ENCODE results near the gene PYCR2. TPM values are rescaled to one million over a fixed set of nuclear protein-coding genes. Genes with fewer than 3 reads are reported as not detected.
"Not testable (repeated sequence)": the region's sequence is repeated elsewhere in the genome, so short reads cannot be mapped to it uniquely, and the experiment has no call there.

Gene PYCR2
- total RNA-seq, 1 donor from 2014 or later = 40.5 TPM

DNA sequence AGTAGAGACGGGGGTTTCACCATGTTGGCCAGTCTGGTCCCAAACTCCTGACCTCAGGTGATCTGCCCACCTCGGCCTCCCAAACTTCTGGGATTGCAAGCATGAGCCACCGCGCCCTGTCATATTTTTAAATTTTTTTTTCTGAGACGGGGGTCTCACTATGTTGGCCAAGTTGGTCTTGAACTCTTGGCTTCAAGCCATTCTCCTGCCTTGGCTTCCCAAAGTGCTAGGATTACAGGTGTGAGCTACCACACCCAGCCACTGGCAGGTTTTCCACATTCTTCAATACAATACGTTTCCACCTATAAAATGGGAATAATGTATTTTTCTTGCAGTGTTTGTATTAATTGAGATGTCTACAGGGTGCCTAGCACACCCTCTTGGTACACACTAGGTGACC is 31.7 kb downstream of the PYCR2 start:
- DNase-seq (ENCODE audit: extremely low read depth, low read depth, low spot score) = no peak

DNA sequence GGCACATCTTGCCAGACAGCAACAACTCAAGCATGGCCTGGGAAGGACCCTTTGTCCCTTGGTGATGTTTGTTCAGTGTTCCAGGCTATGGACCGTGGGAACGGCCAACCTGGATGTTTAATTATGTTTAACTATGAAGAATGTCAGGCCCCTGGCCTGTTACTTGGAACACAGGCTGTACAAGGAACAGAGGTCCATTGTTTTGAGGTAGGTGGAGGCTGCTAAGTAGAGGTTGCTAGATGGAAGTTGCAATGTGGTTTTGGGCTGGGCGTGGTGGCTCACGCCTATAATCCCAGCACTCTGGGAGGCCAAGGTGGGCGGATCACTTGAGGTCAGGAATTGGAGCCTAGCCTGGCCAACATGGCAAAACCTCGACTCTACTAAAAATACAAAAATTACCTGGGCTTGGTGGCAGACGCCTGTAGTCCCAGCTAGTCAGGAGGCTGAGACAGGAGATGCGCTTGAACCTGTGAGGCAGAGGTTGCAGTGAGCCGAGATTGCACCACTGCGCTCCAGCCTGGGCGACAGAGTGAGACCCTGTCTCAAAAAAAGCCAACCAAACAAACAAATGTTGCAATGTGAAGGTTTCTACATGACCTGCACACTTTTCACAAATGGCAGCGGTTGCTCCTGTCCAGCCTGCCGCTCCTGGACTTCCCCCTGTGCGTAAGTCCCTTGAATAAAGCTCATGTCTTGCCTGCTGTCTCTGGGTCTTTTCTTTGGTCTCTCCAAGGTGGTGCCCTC is 32.6 kb downstream of the PYCR2 start:
- DNase-seq (ENCODE audit: extremely low read depth, low read depth, low spot score) = no peak

DNA sequence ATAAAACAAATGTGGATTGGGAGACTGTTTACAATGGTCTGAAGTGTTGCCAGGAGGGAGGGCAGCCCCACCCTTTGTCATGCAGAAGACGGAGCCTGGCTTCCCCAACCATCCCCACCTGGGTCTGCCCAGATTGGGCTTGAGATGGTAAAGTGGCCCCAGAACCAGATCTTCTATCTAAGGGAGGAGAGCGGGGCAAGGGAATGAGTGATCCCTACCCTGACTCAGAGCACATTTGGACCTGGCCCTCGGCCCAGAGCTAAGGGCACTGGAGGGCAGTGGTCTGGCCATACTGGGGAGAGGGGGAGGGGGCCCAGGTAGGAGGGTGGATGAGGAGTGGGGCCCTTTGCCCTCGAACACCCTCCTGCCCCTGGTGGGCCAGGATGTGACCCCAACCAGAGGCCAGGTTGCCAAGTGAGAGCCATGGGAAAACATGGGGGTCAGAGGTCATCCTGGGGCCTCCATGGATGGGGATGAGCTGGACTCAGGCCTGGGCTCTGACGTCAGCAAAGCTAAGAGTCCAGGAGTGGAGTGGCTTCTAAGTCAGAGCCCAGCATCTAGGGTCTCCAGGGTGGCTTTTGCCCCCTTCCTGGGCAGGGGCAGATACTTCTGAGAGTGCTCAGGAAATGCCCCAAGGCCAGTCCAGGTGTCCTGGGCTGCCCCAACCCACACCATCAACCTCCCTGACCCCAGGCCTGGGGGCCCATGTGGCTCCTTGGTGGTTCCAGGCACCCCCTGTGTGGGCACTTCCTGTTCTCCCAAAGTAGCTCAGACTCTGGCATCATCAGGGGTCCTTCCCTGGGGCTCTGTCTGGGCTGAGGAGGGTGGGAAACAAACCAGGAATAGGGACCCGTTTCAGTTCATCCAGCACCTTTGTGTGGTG is 33.5 kb downstream of the PYCR2 start:
- DNase-seq (ENCODE audit: extremely low read depth, low read depth, low spot score) = no peak

DNA sequence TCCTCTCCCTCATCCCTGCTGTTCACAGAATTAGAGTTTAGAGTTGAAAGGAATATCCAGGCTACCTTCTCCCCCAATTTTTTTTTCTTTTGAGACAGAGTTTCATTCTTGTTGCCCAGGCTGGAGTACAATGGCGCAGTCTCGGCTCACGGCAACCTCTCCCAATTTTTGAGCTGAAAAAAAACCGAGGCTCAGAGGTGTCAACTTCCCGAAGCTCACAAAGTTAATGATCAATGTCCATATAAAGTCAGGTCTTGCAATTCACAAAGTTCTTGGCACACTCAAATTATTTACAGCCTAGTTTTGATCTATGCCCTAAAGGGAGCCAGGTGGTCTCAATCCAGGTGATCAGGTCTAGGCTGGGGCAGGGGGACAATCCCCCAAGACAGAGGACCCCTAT is 34.3 kb downstream of the PYCR2 start:
- no peak for DNase-seq (ENCODE audit: extremely low read depth, low read depth, low spot score)

DNA sequence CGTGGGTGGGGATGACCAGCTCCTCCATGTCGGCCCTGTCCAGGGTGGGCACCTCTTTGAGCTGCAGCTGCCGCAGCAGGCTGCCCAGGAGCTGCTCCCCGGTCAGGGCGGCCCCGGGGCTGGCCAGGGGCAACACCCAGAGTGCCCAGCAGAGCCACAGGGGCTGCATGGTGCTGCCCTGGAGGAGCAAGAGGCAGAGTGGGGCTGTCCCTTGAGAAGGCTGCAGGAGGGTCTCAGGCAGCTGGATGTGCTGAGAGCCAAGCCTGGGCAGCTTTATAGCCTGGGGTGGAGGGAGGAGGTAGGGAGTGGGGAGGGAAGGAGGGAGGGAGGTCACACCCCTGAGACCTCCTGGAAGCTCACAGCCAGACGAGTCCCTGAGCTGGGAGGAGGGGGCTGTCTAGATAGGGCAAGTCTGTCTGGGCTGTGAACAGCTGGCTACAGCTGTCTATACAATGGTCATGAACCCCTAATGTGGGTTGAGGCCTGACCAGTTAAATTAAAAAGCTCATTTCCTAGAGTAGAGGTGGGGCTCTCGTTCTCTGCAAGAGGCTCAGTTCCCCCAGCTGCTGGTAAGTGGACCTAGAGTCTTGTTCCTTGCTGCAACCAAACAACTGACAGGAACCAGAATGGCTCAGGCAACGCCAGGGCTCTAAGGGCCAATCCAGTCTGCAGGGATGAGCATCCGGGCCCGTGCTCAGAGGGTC is 35.0 kb downstream of the PYCR2 start, which contains the start of gene LEFTY1:
Gene LEFTY1, minus strand, starts transcription at position 249 of the 704 bp plus-strand sequence. Its CDS starts 80 bp downstream, at position 169.
- no peak for DNase-seq (ENCODE audit: extremely low read depth, low read depth, low spot score)

DNA sequence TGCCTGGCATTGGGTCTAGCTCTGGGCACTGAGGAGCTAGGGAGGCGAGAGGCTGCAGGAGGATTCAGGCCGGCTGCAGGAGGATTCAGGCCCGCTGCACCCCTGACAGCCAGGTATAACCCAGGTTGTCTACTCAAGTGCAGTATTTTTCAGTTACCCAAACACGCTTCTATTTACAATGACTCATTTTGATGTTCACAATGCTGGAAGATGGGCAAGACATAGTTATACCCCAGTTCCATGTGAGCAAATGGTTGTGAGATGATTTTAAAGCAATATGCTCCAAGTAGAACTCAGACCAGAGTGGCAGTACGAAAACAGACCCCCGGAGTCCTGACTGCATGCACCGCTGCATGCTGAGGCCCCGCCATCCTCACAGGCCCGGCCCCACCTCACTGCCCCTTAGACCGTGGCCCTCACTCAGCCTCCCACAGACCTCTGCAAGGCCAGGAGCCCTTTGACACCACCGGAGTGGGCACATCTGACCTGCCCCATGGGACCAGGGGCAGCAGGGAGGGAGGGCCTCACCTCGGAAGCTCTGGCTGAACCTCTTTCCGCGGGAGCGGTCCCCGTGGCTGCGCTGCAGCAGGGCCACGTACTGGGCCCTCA is 35.7 kb downstream of the PYCR2 start:
- no peak for DNase-seq (ENCODE audit: extremely low read depth, low read depth, low spot score)

DNA sequence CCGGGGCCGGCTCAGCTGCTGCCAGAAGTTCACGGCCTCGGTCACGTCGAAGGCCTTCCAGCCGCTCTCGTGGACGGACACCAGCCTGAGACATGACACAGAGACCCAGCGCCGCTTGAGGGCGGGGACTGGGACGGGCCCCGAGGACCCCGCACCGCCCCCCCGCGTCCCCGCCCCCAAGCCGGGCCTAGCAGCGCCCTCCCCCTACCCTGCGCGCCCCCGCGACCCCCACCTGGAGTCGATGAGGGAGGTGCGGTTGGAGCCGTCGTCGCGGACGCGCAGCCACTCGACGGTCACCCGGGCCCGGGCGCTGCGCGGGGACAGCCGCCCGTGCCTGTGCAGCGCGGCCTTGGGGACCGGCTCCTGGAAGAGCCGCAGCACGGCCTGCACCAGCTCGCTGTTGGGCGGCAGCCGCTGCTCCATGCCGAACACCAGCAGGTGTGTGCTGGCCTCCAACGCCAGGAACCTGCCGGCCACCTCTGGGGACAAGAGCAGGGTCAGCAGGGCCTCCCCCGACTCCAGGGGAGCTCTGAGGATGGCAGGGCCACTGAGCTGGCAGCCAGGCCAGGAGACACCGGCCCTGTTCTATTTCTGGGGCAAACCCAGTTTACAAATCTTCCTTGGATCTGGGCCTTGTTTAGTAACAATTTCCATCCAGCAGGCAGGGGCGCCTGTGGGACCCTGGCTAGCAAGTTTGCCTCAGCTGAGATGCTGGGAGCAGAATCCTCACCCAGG is 36.3 kb downstream of the PYCR2 start:
- not testable (repeated sequence) for DNase-seq (ENCODE audit: extremely low read depth, low read depth, low spot score)

DNA sequence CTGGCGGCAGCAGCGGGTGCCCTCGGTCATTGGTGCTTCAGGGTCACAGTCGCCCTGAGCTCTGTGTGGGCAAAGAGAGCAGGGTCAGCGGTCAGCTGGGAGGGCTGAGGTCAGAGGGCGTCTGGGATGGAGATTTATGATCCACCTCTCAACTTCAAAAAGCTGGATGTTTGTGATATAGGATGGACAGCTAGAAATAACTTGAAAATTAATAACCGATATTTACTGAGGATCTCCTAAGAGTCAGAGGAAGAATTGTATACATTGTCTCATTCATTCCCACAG is 37.1 kb downstream of the PYCR2 start:
- DNase-seq (ENCODE audit: extremely low read depth, low read depth, low spot score) = no peak

DNA sequence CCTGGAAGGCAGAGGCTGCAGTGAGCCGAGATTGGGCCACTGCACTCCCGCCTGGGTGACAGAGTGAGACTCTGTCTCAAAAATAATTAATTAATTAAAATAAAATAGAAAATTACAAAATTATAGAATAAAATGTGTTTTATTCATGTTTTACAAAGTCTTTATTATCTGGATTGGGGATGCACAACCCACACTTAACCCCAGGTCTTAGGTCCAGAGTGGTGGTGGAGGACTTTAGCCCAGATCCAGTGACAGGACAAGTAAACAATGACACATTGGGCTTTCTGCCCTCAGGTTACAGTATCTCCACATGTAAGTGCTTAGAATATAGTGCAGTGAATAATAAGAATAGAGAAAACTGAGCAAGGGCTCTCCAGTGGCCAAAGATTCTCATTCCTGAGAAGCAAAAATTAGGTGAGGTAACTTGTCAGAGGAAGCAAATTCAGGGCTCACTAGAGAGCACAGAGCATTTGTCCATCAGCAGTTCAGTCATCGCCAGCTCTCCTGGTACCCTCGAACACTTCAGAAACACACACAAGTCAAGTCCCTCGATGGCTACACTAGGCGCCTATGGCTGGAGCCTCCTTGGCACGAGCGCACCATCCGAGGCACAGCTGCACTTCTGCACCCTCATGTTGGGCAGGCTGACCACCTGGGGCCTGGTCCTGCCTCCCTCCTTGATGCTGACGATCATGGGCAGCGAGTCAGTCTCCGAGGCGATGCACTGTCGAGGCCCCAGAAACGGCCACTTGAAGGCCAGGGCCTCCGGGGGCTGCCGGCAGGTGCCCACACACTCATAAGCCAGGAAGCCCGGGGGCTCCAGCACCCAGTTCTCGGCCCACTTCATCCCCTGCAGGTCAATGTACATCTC is 37.7 kb downstream of the PYCR2 start:
- no peak for DNase-seq (ENCODE audit: extremely low read depth, low read depth, low spot score)

DNA sequence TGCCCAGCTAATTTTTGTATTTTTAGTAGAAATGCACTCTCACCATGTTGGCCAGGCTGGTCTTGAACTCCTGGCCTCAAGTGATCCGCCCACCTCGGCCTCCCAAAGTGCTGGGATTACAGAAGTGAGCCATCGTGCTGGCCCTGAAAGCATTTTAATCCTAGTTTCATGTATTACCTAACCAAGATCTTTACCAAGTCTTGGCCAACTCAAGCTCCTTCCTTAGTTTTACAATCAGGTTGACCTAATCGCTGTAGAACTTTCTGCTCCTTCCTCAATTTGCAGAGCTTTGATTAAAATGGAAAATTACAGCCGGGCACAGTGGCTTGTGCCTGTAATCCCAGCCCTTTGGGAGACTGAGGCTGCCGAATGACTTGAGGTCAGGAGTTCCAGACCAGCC is 38.7 kb downstream of the PYCR2 start:
- no peak for DNase-seq (ENCODE audit: extremely low read depth, low read depth, low spot score)

DNA sequence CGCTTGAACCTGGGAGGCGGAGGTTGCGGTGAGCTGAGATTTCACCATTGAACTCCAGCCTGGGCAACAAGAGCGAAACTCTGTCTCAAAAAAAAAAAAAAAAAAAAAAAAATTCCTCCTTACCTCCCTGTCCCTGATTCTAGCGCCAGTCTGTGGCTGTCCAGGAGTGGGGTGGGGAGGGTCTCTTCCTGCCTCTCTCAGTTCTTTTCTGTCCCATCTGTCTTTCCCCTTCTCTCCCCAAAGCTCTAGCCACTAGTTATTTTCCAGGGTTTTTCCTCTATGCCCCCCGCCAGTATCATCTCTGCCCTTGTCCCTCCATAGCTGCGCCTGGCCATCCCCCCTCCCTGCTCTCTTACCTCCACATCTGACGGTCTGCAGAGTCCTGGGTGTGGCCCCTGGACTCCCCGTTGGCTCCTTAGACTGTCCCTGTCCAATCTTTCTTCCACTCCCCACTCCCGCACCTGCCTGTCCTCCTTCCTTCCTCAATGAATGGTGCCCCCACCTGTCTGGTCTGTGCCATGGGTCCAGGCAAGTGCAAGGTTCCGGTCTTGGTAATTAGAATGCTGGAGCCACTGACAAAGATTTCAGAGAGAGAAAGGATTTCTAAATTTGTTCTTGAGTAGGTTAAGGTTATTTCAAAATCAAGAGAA is 40.3 kb downstream of the PYCR2 start:
- no peak for DNase-seq (ENCODE audit: extremely low read depth, low read depth, low spot score)

DNA sequence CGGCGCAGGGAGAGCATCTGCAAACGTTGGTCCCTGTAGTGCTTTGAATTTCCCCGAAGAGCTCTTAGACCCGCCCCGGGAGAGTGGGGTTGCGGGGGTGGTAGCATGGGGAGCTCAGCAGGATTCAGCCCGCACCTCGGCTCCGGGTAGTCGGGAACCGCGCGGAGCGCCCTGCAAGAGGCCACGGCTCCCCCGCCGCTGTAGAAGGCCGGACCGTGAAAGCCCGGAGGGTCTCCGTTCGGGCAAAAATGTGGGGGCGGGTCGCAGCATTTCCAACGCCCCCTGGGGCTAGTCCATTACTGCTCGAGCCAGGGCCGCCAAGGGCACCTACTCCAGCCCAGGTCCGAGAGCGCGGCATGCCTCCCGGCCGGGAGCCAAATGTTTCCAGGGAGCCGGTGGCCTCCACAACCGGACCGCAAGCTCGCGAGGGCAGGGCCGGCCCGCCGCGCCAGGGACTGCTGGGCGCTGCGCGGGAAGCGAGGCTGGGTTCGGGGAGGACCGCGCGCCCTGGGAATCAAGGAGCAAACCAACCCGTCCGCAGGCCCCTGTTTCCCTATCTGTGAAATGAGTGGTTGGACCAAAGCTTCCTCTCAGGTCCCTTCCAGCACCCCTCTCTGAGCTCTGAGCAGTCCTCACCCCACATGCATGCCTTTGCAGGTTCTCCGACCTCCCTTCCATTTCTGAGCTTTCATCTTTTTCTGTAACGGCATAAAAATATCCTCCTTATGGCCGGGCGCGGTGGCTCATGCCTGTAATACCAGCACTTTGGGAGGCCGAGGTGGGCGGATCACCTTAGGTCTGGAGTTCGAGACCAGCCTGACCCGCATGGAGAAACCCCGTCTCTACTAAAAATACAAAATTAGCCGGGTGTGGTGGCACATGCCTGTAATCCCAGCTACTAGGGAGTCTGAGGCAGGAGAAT is 41.1 kb downstream of the PYCR2 start:
- DNase-seq (ENCODE audit: extremely low read depth, low read depth, low spot score) = no peak

DNA sequence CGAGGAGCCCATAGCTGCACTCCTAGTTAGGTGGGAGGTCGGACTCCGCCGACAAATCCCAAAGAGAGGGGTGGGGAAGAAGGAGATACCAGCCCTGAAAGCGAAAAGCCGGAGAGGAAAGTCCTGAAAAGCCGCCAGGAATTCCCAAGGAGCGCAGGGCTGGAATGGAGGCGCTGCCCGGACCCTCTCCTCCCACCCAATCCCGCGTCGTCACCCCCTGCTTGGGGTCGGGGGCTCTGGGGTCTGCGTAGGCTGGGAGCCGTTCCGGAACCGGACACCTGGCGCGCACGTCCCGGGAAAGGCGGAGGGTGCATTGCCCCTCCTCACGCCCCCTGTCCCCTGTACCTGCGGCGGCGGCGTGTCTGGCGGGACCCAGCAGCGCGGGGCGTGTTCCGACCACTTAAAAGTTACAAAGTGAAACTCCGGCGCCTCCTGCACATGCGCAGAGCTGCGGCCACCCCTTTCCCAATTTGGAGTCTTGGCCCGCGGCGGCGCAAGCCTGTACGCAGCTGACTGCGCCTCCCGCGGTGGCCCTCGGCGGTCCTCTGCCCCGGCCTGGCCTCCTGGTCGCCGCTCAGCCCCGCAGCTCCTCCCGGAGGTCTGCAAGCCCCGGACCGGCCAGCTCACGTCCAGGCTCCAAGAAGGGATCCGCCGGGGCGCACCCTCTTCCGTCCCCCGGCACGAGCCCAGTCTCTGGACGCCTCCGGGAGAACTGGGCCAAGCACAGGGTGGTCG is 41.9 kb downstream of the PYCR2 start, which contains the start of gene TMEM63A:
Gene TMEM63A, minus strand, starts transcription at position 422 of the 735 bp plus-strand sequence. CDS start 4,800 bp downstream, outside the sequence.
- DNase-seq (ENCODE audit: extremely low read depth, low read depth, low spot score) = no peak

DNA sequence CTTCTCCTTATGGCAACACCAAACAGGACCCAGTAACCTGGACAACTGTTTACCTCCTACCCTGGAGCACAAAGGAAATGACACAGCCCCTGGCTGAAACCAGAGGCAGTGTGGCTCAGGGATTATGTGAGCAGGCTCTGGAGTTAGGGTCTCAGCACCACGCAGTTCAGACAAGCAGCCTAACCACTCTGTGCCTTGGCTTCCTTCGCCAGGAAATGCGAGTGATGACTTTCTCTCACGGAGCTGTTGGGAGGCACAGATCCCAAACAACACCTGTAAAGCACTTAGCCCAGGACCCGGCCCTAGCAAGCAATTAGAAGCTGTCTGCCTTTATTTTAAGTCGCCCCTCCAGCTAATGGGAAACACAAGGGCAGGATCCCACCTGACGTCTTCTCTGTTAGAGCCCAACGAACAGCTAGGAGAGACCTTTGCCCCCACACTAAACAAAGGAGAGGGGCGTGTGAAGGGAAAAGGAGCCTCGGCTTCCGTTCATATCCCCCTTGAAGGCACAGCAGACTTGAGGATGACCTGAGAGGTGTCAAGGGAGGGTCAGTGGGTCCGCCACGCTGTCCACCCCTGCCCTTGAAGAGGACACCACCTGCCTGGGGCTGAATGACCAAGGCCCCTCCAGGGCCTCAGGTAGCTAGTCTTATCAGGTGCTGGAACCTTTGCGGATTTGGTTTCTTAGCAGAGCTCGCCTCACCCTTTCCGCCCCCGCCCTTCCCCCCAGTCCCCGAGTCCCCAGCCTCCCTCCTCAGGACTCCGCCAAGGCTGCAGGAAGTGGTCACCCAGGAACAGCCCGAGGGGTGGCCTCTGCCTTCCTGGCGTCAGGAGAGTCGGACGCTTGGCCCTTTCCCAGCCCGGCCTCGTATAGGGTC is 42.7 kb downstream of the PYCR2 start:
- DNase-seq (ENCODE audit: extremely low read depth, low read depth, low spot score) = no peak

DNA sequence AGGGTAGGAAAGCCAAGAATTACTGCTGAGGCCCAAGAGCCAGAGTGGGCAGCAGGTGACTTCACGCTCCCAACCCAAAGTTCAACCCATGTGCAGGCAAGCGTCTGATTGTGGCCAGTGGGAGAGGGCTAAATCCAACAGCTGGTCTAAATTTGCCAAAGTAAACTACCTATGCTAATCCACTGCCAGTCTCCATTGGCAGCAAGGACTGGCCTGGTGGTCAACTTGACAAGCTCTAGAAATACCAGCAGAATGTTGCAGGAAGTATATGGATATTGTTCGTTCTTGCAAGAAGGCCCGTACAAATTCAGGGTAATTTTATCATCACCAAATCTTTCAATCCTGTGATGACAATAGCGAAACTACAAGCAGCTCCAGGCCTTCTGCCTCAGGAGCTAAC is 43.4 kb downstream of the PYCR2 start:
- DNase-seq (ENCODE audit: extremely low read depth, low read depth, low spot score) = no peak

DNA sequence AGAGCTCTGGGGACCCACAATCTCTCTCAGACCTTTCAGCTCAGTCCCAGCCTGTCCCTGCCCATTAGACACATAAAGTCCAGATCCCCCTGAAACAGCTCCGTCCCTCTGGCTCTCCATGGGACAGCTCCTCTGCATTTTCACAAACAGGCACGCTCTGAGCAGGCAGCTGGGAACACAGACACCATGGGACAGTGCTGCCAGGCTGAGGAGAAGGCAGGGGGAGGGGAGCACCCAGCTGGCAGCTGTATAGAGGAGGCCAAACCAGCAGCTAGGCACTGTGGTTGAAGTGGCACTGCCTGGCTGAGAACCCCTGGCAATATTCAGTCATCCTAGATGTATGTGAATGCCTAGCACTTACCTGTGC is 43.8 kb downstream of the PYCR2 start:
- no peak for DNase-seq (ENCODE audit: extremely low read depth, low read depth, low spot score)

Data from glomerular endothelial cell (primary cell).